Endometrial microvascular endothelial cells (primary cell): ENCODE data around the gene EIF3J. TPM values are rescaled to one million over a fixed set of nuclear protein-coding genes. Genes with fewer than 3 reads are reported as not detected.
"Not testable (repeated sequence)": the region's sequence is repeated elsewhere in the genome, so short reads cannot be mapped to it uniquely, and the experiment has no call there.

Experiments
- in situ Hi-C: cut with HindIII; loops from 2 replicates; pipeline ENCODE4 v1.10.0; 2017; ENCODE audit warnings: low sequenced_read_pairs, low pct_unique_long_range_greater_than_20kb; ENCODE audit errors: inconsistent ontology term
- total RNA-seq: library from RNA; depleted of rRNA; stranded (reverse); fragments of >200 nt; gene quantifications from one replicate; pipeline ENCODE4 v1.2.3, GENCODE V29; 2015; ENCODE audit errors: inconsistent ontology term

The EIF3J gene, protein sequence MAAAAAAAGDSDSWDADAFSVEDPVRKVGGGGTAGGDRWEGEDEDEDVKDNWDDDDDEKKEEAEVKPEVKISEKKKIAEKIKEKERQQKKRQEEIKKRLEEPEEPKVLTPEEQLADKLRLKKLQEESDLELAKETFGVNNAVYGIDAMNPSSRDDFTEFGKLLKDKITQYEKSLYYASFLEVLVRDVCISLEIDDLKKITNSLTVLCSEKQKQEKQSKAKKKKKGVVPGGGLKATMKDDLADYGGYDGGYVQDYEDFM
- total RNA-seq, result 98.8 TPM

DNA sequence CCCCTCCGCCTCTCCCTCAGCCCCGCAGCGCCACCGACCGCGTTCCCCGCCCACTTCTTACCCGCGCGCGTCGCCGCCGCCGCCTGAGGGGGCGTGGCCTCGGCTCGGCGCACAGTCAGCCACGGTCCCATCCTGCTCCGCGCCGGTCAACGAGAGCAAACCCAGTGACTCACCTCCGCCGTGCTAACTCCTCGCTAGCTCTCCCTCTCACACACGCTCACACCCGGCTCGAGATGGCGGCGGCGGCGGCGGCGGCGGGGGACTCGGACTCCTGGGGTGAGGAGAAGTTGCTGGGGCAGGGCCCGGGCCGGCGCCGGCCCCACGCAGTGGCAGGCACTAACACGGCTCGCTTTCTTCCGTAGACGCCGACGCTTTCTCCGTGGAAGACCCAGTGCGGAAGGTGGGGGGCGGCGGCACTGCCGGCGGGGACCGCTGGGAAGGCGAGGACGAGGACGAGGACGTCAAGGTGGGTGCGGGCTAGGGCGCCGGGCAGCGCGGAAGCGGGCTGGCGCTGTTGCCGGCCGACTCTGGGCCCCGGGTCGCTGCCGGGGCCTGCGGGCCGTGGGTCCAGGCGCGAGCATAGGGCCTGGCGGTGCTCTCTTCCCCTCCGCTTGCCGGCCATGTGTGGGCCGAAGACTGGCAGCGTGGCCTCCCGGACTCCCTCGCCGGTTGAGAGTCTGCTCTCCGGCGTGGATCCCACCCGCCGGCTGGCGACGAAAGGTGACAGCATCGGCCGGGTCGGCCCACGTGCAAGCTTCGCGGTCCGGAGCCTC, at the start of gene EIF3J:
Gene EIF3J, plus strand, starts transcription at position 186 of the 773 bp plus-strand sequence. Its CDS starts 48 bp downstream, at position 234.
- in situ Hi-C loops, result no loop called here

DNA sequence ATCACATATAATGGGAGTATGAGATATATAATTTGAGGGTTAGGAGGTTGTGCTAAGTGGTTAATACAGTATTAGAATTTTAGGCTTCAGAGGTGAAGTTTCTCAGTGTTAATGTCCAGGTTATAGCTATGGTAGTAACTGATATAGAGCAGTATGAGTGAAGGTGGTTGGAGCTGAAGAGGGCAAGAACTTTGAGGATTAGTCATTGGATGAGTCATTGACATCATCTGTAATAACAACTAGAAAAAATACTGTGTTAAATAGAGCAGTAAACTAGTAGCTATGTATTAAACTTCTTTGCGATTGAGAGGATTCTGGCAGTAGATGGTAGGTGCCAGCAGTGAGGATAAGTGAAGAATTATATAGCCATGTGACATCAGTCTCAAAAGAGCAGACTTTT, 47.5 kb upstream of the EIF3J start:
- in situ Hi-C loops, result no loop called here

DNA sequence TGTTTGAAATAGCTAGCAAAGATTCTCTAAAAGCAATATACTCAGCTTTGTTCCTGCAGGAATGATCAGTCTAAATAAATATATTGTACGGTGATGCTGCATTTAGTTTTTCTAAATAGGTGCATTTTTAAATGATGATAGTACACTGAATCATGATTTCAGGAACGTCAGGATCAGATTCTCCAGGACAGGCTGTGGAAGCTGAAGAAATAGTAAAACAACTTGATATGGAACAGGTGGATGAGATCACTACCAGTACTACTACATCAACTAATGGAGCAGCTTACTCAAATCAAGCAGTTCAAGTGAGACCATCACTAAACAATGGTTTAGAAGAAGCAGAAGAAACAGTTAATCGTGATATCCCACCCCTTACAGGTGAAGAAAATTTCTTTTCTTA, 46.3 kb upstream of the EIF3J start:
- in situ Hi-C loops, result no loop called here

DNA sequence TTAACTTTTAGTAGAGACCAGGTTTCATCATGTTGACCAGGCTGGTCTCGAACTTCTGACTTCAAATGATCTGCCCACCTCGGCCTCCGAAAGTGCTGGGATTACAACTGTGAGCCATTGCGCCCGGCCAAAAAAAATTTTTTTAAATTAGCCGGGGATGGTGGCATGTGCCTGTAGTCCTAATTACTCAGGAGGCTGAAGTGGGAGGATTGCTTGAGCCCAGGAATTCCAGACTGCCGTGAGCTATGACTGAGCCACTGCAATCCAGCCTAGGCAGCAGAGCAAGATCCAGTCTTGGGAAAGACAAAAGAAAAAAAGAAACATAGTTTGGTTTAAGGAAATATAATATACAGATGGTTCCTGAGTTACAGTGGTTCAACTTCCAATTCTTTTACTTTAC, 44.9 kb upstream of the EIF3J start:
- in situ Hi-C loops, result no loop called here

DNA sequence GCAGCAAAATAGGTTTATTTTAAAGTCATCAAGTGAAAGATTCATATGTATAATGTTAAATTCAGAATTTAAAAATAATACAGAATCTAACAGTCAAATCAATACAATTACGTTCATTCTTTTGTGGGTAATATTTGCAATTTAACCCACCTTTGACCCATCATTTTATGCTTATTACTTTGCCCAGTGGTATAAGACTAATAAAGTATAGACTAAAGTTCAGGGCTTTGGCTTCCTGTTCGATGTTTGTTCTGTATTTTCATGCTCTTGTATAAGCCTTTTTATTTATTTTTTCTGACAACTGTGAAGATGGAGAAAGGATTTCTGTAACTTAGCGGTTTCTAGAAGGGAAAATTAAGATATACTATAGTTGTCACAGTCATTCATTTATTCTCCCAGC, 44.3 kb upstream of the EIF3J start:
- in situ Hi-C loops, result no loop called here

DNA sequence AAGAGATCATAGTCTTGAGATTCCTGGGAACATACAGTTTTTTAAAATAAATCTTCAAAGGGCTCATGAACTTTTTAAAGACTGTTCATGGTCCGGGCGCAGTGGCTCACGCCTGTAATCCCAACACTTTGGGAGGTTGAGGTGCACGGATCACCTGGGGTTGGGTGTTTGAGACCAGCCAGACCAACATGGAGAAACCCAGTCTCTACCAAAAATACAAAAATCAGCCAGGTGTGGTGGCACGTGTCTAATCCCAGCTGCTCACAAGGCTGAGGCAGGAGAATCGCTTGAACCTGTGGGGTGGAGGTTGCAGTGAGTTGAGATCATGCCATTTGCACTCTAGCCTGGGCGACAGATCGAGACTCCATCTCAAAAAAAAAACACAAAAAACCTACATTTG, 41.4 kb upstream of the EIF3J start:
- in situ Hi-C loops, result no loop called here

DNA sequence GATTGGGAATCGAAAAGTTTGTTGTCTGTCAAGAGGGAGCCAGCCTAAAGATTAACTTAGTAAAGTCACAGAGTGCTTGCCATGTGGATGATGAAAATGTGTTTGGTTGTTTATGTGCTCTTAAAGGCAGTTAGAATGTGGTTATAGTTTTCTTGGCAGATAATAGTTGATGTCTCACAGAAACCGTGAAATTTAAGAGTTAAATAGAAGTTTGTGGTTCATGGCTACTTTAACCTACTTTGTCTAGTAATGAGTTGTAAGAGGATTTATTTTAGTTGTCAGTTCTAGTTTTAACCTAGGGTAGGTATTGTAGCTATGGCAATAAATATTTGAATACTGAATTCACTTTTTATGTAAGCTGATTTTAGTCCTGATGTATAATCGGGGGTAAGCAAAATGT, 36.4 kb upstream of the EIF3J start:
- in situ Hi-C loops, result loop anchor here (25.0 kb wide), 1 partner anchor 588 kb away; no protein-coding TSS in a partner anchor

GRCh38 chr15:44501768-44502366, 35.1 kb upstream of the EIF3J start:
- in situ Hi-C loops, result loop anchor here (25.0 kb wide), 1 partner anchor 590 kb away; no protein-coding TSS in a partner anchor

DNA sequence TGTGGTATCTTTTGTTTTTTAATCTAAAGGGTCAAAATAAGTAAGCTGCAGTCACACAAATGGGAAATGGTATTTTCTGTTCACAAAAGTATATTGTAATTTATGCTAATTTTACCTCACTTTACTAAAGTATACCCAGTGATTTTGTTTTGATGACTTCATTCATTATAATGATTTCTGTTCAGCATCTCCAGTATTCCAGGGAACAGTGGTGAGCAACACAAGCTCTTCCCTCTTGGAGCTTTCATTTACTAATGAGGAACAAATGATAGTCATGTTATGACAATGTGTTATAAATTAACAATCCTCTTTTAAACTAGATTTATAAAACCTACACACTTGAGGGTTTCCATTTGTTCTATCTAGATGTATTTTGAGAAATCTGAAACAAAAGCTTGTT, 20.5 kb upstream of the EIF3J start:
- in situ Hi-C loops, result loop anchor here (25.0 kb wide), 1 partner anchor 604 kb away; no protein-coding TSS in a partner anchor

DNA sequence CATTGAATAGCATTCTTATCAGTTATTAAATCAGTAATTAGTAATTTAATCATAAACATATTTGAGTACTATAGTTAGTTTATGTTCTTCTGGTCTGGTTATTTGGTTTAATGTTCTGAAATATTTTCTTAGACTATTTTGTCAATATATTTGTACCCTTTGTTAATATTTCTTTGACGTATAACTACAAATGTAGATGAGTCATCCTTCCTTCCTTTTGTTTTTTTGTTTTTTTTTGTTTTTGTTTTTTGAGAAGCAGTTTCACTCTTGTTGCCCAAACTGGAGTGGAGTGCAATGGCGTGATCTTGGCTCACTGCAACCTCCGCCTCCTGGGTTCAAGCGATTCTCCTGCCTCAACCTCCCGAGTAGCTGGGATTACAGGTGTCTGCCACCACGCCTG, 17.4 kb upstream of the EIF3J start:
- in situ Hi-C loops, result loop anchor here (25.0 kb wide), 1 partner anchor 607 kb away; no protein-coding TSS in a partner anchor

- in situ Hi-C loops, result no loop called here
Observed at GRCh38 chr15:44525018-44525417, 11.9 kb upstream of the EIF3J start.

DNA sequence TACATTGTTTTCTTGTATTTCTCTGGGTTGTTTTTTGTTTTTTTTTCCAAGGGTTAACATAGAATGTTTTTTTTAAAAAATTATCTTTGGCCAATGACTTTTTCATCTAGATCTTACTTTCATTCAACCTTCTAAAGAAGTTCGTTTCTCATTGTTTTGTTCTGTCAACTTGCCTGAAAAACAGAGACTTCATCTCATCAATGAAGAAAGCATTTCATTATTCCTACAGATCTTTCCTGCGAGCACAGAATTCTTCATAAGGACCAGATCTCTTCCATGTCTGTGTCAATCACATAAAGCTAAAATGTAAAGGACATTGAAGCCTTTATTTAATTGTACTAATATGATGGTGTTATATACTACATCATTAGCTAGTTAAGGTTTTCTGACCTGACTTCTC, 9.7 kb upstream of the EIF3J start:
- in situ Hi-C loops, result no loop called here

DNA sequence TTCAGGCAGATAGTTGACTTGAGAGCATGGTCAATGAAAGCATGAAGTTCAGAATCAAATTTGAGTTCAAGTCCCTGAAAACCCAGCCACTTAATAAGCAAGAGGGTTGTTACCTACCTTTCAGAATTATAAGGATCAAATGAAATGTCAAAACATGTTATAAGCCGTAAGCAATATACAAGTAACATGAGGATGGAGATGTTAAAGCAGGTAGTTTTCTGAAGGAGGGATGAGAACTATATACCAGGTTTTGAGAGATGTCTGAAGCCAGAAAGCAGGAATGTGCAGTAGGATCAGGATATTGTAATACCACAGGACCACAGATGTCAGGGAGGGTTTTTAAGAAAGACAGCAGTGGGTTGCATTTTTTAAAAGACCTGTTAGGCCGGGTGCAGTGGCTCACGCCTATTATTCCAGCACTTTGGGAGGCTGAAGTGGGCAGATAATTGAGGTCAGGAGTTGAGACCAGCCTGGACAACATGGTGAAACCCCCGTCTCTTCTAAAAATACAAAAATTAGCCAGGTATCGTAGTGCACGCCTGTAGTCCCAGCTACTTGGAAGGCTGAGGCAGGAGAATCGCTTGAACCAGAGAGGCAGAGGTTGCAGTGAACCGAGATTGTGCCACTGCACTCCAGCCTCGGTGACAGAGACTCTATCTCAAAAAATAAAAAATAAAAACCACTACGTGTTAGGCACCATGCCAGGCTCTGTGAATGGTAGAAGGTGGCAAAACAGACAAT, 6.9 kb upstream of the EIF3J start:
- in situ Hi-C loops, result no loop called here

- in situ Hi-C loops, result no loop called here
Observed at GRCh38 chr15:44530653-44531052, 6.3 kb upstream of the EIF3J start.

GRCh38 chr15:44532275-44532674, 4.7 kb upstream of the EIF3J start:
- in situ Hi-C loops, result not testable (repeated sequence)

DNA sequence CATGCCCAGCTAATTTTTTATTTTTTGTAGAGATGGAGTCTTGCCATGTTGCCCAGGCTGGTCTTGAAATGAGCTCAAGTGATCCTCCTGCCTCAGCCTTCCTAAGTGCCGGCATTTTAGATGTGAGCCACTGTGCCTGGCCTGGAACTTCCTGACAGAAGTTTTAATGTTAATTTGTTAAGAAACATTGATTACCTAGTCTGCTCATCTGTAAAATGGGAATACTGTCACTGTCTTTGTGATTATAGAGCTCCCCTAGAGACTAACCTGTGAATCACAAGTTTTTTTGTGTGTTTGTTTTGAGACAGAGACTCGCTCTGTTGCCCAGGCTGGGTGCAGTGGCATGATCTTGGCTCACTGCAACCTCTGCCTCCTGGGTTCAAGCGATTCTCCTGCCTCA, 4.3 kb upstream of the EIF3J start:
- in situ Hi-C loops, result no loop called here

DNA sequence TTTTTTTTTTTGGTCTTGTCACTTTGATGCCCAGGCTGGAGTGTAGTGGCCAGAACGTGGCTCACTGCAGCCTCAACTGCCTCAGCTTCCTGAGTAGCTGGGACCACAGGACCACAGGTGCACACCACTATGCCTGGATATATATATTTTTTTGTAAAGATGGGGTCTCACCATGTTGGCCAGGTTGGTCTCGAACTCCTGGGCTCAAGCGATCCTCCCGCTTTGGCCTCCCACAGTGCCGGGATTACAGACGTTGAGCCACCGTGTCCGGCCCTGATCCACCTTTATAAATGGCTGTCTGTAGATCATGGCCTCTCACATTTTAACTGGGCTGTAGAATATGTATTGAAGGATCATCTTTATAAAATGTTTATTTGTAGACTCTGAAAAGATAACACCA, 1.9 kb upstream of the EIF3J start:
- in situ Hi-C loops, result no loop called here

GRCh38 chr15:44535523-44536301, 1.2 kb upstream of the EIF3J start:
- in situ Hi-C loops, result no loop called here
